HTERT RPE-1 (cell line): Measurements from ENCODE around the gene REM1.
"Not testable (repeated sequence)": the region's sequence is repeated elsewhere in the genome, so short reads cannot be mapped to it uniquely, and the experiment has no call there.

ENCODE experiments used
- in situ Hi-C: fragments of 300-500 bp; cut with MboI; formaldehyde crosslinking; loops from 4 replicates; pipeline ENCODE4 v1.14.3; 2020; ENCODE audit warnings: low sequenced_read_pairs

REM1 gene, protein sequence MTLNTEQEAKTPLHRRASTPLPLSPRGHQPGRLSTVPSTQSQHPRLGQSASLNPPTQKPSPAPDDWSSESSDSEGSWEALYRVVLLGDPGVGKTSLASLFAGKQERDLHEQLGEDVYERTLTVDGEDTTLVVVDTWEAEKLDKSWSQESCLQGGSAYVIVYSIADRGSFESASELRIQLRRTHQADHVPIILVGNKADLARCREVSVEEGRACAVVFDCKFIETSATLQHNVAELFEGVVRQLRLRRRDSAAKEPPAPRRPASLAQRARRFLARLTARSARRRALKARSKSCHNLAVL

DNA sequence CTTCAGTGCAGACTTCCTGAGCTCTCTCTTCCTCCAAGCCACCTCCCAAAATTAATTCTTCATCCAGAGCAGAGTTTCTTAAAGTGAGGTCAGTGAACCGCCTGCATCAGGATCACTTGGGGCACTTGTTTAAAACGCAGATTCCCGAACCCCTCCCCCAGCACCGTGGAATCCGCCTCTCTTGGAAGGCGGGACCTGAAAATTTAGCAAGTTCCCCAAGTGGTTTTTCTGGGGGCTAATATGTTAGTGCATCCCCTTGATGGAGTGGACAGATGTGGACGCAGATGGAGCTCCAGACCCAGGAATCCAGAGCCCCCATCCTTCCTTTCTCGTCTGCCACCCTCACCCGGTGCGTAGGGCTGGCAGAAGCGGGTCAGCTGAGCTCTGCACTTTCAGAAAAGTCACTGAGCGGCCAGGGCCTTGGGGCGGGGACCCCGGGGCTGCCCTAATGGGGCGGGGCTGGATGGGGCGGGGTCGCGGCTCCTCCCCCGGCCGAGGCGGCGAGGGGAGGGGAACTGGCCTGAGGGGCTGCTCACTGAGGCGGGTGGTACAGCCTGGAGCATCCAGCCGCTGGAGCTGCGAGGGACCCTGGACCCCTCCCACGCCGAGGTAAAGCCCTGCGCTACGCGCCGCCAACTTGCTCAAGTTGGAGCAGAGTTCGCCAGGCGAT is at the start of gene REM1, which contains the start of gene DEFB124:
TSS of gene REM1 (plus strand) at position 531 of the 670 bp plus-strand sequence. CDS start 1,158 bp downstream, outside the sequence.
TSS of gene DEFB124 (minus strand) at position 370 of the 670 bp plus-strand sequence. CDS start 2,114 bp downstream, outside the sequence.
- in situ Hi-C loops: no loop called here

DNA sequence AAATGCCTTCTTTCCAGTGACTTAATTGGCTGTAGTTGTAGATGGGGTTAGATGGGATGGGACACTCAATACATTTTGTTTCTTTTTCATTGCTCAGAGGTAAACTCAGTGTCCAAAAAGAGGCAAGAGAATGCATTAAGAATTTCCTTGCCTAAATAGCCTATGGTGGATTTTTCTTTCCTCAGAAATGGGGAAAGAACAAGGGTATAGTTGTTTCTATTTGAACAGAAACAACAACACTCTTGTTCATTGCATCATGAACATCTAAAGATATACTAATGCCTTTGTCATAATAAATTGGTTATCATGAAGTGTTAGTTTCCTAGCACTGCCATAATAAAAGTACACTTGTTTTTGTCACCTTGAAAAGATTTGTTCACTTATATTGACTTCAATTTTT is 49.3 kb upstream of the REM1 start:
- in situ Hi-C loops: no loop called here

DNA sequence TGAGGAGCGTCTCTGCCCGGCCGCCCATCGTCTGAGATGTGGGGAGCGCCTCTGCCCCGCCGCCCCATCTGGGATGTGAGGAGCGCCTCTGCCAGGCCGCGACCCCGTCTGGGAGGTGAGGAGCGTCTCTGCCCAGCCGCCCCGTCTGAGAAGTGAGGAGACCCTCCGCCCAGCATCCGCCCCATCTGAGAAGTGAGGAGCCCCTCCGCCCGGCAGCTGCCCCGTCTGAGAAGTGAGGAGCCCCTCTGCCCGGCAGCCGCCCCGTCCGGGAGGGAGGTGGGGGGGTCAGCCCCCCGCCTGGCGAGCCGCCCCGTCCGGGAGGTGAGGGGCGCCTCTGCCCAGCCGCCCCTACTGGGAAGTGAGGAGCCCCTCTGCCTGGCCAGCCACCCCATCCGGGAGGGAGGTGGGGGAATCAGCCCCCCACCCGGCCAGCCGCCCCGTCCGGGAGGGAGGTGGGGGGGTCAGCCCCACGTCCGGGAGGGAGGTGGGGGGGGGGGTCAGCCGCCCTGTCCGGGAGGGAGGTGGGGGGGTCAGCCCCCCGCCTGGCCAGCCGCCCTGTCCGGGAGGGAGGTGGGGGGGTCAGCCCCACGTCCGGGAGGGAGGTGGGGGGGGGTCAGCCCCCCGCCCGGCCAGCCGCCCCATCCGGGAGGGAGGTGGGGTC is 48.1 kb upstream of the REM1 start:
- in situ Hi-C loops: not testable (repeated sequence)

- in situ Hi-C loops: not testable (repeated sequence)
These were observed 47.5 kb upstream of the REM1 start for GRCh38 chr20:31427576-31427975.

DNA sequence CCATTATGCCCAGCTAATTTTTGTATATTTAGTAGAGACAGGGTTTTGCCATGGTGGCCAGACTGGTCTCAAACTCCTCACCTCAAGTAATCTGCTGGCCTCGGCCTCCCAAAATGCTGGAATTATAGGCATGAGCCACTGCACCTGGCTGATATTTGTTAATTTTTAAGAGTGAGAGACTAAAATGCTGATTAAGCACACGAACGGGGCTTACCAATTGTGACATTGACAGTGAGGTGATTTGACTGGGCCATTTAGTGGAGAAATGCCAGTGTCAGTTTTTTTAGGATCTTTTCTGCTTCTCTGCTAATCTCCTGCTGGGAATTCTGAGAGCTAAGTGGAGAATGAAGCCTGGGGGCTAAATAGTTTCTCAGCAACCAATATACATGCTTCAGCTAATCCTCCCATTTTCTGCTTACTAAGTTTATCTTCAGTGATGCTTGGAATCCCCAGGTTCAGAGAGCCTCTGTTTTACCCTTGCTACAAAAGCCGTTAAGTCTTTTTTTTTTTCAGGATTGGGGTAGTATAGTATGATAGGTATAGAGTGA is 44.4 kb upstream of the REM1 start:
- in situ Hi-C loops: no loop called here

GRCh38 chr20:31440012-31440659 is 35.0 kb upstream of the REM1 start, which contains the start of gene DEFB123:
Gene DEFB123, plus strand, starts transcription at chr20:31440632. Its CDS starts 67 bp downstream, at chr20:31440699.
- in situ Hi-C loops: no loop called here

DNA sequence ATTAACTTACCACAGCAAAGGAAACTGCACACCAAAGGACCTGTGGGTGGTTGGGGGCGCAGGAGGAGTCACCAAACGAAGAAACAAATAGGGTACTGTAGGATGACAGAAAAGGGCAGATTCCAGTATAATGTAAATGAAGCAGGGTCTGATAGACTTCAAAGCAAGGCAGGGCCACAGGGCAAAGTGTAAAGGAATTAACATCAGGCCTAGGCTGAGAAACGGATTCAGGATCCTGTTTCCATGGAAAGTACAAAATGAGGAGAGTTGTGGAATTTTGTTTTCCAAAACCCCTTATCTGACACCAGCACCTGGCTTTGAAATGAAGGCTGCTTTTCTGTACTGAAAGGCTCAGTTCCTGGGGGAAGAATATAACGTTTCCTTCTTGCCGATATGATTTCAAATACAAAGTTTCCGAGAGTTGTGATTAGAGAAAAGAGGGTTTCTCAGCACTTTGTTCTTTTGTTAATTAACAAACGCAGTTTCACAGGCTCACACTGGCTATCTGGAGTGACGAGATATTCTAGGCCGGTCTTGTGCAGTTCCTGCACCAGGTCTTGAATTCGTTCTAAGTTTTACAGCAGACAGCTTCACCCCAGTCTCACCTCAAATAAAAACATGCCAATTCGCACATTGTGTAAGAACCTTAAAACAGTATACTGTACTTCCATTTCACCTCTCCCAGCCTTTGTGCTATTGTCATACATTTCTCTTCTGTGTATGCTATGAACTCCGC is 28.8 kb upstream of the REM1 start:
- in situ Hi-C loops: no loop called here

- in situ Hi-C loops: no loop called here
These were observed 25.3 kb upstream of the REM1 start for GRCh38 chr20:31449511-31450414.

- in situ Hi-C loops: no loop called here
These were observed 22.5 kb upstream of the REM1 start for GRCh38 chr20:31452575-31452974.

- in situ Hi-C loops: no loop called here
These were observed 20.7 kb upstream of the REM1 start for GRCh38 chr20:31454361-31454760.

- in situ Hi-C loops: not testable (repeated sequence)
These were observed 4.1 kb upstream of the REM1 start for GRCh38 chr20:31470946-31471345.

DNA sequence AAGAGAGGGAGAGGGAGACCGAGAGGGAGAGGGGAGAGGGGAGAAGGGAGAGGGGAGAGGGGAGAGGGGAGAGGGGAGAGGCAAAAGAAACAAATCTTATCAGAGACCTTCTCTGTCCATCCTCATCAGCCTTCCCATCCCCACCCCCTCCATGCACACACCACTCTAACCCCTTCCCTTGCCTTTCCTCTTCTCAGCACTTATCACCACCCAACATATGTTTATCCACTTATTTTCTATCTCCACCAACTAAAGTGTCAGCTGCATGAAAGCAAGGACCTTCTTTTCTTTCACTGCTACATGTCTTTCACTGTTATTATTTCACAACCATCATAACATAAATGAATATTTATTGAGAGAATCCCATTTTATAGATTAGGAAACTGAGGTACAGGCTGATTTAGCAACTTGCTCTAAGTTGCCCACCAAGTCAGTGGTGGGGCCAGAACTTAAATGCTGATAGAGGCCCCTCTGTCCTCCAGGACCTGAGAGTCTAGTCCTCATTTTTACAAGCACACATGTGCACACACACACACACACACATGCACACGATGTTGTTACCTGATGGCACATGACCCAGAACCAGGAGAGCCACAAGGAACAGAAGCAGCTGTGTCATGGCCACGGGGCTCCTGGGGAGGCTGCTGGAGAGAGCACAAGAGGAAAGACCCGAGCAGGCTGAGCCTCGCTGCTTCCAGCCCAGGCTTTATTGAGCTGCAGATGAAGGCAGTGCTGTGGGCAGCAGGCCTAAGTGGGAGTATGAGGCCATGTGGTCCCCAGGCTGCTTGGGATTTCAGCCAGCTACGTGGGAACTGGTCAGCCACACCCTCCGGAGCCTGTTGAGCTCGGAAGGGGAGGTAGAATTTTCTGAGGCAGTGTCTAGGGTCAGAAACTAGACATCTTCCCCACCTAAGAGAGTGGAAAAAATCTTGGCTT is 2.4 kb upstream of the REM1 start:
- in situ Hi-C loops: no loop called here

DNA sequence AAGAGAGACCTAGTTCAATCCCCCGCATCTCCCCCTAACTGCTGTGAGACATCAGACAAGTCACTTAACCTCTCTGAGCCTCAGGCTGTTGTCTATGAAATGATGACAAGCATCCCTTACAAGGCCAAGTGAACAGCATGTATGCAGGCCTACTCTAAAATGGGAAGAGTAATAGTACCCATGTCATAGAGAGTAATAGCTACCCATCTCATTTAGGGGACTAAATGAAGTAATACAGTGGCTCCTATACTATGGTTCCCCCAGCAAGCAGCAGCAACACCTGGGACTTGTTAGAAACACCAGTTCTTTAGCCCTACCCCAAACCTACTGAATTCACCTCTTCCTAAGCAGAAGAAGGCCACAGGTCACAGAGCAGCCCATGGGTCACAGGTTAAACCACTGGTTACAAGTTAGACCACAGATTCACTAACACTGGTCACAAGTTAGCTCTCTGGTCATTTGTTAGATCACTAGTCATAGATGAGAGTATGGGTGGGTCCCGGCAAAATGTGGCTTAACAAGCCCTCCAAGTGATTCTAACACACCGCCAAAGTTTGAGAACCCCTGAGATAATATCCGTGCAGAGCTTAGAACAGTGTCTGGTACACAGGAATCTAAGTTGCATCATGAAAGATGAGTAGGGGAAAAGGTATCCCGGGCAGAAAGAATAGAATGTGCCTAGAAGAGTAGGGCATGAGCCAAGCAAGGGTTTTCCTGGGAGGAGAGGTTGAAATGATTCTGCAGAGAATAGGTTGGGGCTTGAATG is 1.6 kb upstream of the REM1 start:
- in situ Hi-C loops: no loop called here

DNA sequence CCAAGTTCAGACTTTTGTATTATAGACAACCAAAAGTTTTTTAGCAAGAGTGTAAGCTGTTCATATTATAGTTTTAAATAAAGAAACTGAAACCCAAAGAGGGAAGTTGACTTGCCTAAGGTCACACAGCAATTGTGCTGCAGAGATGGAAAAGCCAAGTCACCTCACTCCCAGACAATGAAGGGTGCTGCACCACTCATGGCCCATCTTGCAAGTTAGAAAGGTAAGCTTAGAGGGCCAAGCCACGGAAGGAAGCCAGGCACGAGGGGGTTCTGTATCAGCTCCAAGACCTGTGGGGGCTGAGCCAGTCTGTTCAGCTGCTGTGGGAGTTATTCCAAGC is 1.0 kb upstream of the REM1 start:
- in situ Hi-C loops: no loop called here

DNA sequence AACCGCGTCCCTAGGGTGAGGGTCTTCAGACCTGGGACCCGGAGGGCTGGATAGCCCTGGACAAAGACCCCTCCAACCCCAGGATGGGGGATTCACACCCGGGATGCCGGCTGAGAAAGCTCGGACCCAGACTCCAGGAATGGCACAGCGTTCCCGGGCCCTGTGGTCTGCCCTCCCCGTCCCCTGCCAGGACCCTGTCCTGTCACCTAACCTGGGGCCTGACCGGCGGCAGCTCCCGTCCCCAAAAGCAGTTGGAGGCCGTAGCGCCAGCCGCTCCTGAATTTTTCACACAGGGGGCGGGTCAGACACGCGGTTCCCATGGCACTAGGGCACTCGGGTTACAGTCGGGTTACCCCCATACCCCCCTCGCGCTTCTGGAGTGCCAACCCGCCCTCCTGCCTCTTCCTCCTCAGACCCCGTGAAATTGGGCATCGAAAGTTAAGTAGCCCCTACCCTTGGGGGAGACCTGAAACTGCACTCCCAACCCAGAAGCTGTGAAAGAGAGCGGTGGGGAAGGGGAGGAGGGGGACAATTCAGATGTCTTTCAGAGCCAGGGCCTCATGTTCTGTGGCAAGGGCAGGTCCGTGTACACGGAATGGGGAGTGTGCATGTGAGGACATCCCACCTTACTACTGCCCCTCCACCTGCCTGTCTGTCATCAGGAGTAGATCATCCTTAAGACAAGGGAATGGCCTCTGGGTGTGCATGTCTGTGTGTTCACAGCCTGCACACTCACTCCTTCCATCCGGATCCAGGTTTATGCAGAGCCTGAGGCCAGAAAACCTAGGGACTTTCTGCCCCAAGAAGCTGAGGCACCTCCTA is 595 bp downstream of the REM1 start:
- in situ Hi-C loops: no loop called here

- in situ Hi-C loops: no loop called here
These were observed 1.2 kb downstream of the REM1 start for GRCh38 chr20:31476294-31476585.

DNA sequence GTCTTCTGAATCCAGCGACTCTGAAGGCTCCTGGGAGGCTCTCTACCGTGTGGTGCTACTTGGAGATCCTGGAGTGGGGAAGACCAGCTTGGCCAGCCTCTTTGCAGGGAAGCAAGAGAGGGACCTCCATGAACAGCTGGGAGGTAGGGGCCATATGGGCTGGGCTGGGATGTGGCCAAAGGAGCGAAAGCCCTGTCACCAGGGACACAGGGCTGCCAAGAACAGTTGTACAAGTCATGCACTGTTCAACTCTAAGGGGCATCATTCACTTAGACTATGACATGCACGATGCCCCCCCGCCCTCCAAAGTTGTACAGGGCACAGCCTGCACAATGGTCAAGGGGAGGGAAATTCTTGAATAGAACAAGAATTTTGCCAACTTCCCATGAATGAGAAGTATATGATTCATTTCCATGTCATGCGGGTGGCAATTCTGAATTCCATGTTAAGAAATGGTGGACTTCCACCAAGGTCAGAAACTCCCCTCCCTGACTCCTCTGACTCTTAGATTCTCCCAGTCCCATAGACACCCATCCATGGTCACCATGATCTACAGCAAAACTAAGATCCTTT is 1.6 kb downstream of the REM1 start:
- in situ Hi-C loops: no loop called here
